Measurements from ENCODE around the gene ECPAS.

Gene ECPAS

DNA sequence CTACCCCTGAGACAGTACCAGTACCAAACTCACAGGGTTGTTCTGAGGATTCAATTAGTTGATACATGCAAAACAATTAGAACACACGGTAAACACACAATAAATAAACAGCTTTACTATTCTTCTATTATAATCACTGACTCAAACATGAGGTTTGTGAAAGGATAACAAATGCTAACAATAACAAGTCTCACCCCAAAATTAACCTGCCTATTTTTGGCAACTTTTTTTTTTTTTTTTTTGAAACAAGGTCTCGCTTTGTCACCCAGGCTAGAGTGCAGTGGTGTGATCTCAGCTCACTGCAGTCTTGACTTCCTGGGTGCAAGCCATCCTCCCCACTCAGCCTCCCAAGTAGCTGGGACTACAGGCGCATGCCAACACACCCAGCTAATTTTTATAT is 6.5 kb downstream of the ECPAS start:
- H3K4me3 ChIP-seq (ENCODE audit: low read depth, low read length), result no peak overlapping the region
- H3K27ac ChIP-seq, result no peak overlapping the region
- H3K4me1 ChIP-seq, result peaks cover 3% of the 10 kb centered on the region
- TF ChIP-seq, protein P1, sequence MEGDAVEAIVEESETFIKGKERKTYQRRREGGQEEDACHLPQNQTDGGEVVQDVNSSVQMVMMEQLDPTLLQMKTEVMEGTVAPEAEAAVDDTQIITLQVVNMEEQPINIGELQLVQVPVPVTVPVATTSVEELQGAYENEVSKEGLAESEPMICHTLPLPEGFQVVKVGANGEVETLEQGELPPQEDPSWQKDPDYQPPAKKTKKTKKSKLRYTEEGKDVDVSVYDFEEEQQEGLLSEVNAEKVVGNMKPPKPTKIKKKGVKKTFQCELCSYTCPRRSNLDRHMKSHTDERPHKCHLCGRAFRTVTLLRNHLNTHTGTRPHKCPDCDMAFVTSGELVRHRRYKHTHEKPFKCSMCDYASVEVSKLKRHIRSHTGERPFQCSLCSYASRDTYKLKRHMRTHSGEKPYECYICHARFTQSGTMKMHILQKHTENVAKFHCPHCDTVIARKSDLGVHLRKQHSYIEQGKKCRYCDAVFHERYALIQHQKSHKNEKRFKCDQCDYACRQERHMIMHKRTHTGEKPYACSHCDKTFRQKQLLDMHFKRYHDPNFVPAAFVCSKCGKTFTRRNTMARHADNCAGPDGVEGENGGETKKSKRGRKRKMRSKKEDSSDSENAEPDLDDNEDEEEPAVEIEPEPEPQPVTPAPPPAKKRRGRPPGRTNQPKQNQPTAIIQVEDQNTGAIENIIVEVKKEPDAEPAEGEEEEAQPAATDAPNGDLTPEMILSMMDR (IDR thresholded peaks at IDR 0.05), result no peak
- no peaks in the 10 kb centered on the region for H3K9me3 ChIP-seq (ENCODE audit: control insufficient read depth, low read length)
- no peak overlapping the region for H3K9ac ChIP-seq
- H3K27me3 ChIP-seq (ENCODE audit: control insufficient read depth, insufficient read depth, low read length), result no peaks in the 10 kb centered on the region
- peaks cover 46% of the 10 kb centered on the region for H3K79me2 ChIP-seq
- no peaks in the 10 kb centered on the region for H3K36me3 ChIP-seq (ENCODE audit: control insufficient read depth, insufficient read depth, low read length)
- no peak overlapping the region for H2AFZ ChIP-seq
- H3K4me2 ChIP-seq (ENCODE audit: low read length), result no peak overlapping the region

DNA sequence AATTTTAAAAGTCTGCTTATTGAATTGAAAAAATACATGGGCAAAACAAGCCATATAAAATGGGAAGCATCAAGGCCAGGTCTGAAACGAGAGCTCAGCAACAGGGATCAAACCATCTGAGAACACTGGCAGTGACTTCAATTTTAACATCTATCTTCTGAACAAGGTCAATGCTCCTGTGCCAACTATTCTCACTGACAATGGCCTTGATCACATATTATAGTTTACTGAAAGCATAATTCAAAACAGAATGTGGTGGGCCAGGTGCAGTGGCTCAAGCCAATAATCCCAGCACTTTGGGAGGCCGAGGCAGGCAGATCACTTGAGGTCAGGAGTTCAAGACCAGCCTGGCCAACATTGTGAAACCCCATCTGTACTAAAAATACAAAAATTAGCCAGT is 9.0 kb downstream of the ECPAS start:
- Histone ChIP-seq H3K79me2 (peaks cover 44% of the 10 kb centered on the region), H3K27ac (no peak overlapping the region), H2AFZ (no peak overlapping the region), H3K9me3 (ENCODE audit: control insufficient read depth, low read length) (no peaks in the 10 kb centered on the region), H3K4me1 (no peaks in the 10 kb centered on the region), H3K27me3 (ENCODE audit: control insufficient read depth, insufficient read depth, low read length) (no peaks in the 10 kb centered on the region), H3K36me3 (ENCODE audit: control insufficient read depth, insufficient read depth, low read length) (no peaks in the 10 kb centered on the region), H3K9ac (no peak overlapping the region), H3K4me2 (ENCODE audit: low read length) (no peak overlapping the region), H3K4me3 (ENCODE audit: low read depth, low read length) (no peak overlapping the region)
- TF ChIP-seq, protein P1 (IDR thresholded peaks at IDR 0.05), result no peak

DNA sequence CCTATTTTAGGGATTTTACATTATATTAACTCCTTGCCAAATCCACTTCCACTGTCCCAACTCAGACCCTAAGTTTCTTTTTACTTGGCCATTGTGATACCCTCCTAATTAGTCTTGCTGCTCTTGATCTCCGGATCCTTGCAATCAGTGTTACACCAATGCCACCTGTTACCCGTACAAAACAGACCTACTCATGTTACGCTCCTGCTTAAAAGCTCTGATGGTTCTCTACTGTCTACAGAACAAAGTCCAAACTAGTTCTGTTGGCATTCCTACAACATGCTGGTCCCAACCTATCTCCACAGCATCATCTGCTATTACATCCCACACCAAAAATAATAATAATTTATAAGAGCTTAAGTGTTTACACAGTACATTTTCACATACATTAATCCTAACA is 9.8 kb downstream of the ECPAS start:
- Histone ChIP-seq H3K9ac (no peak overlapping the region), H2AFZ (no peak overlapping the region), H3K9me3 (ENCODE audit: control insufficient read depth, low read length) (no peaks in the 10 kb centered on the region), H3K4me3 (ENCODE audit: low read depth, low read length) (no peak overlapping the region), H3K36me3 (ENCODE audit: control insufficient read depth, insufficient read depth, low read length) (no peaks in the 10 kb centered on the region), H3K4me2 (ENCODE audit: low read length) (no peak overlapping the region), H3K79me2 (peaks cover 47% of the 10 kb centered on the region), H3K27ac (no peak overlapping the region), H3K4me1 (no peaks in the 10 kb centered on the region), H3K27me3 (ENCODE audit: control insufficient read depth, insufficient read depth, low read length) (no peaks in the 10 kb centered on the region)
- TF ChIP-seq, protein P1 (IDR thresholded peaks at IDR 0.05), result no peak

DNA sequence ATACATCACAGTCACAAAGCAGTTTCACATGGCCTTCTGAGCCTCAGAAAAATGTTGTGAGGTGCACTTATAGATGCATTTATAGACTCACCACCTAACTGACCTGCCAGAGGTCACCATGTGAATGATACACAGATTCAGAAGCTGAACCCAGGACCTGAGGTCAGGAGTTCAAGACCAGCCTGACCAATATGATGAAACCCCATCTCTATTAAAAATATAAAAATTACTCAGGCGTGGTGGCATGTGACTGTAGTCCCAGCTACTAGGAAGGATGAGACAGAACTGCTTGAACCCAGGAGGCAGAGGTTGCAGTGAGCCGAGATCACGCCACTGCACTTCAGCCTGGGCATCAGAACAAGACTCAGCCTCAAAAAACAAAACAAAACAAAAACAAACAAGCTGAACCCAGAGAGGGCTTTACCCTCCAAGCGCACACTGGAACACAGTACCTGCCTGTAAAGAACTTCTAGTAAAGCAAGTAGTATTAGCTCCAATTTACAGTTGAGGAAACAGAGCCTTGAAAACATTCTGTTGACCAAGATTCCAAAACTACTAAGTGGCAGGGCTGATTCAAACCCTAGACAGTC is 16.3 kb downstream of the ECPAS start:
- Histone ChIP-seq H3K27me3 (ENCODE audit: control insufficient read depth, insufficient read depth, low read length) (no peaks in the 10 kb centered on the region), H2AFZ (no peak overlapping the region), H3K79me2 (peaks cover 23% of the 10 kb centered on the region), H3K4me3 (ENCODE audit: low read depth, low read length) (no peak overlapping the region), H3K36me3 (ENCODE audit: control insufficient read depth, insufficient read depth, low read length) (no peaks in the 10 kb centered on the region), H3K27ac (no peak overlapping the region), H3K9ac (no peak overlapping the region), H3K9me3 (ENCODE audit: control insufficient read depth, low read length) (no peaks in the 10 kb centered on the region), H3K4me2 (ENCODE audit: low read length) (no peak overlapping the region), H3K4me1 (no peaks in the 10 kb centered on the region)
- TF ChIP-seq, protein P1 (IDR thresholded peaks at IDR 0.05), result no peak

DNA sequence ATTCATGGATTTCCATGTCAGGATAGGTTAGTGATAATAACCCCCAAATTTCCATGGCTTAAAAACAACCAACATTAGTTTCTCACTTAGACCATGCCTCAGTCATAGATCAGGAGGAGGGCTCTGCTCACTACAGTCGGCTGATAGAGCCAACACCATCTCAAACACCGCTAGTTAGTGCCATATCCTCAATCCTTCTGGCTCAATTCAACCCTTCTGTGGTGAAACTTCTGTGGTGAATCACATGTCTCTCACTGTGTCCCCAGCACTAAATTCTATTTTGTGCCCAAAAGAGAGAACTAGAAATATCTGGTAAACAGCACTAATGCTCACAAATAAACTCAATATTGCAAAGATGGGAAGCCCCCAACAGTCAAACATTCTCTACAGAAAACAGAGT is 21.1 kb downstream of the ECPAS start:
- no peak overlapping the region for H3K27ac ChIP-seq
- H3K36me3 ChIP-seq (ENCODE audit: control insufficient read depth, insufficient read depth, low read length), result no peaks in the 10 kb centered on the region
- no peak overlapping the region for H3K9ac ChIP-seq

More for the DNA sequence above, 21.1 kb downstream of the ECPAS start:
- Histone ChIP-seq H3K9me3 (ENCODE audit: control insufficient read depth, low read length) (no peaks in the 10 kb centered on the region), H3K4me1 (peaks cover 8% of the 10 kb centered on the region), H2AFZ (no peak overlapping the region), H3K27me3 (ENCODE audit: control insufficient read depth, insufficient read depth, low read length) (no peaks in the 10 kb centered on the region), H3K79me2 (peaks cover 27% of the 10 kb centered on the region), H3K4me2 (ENCODE audit: low read length) (no peak overlapping the region), H3K4me3 (ENCODE audit: low read depth, low read length) (no peak overlapping the region)
- TF ChIP-seq, protein P1 (IDR thresholded peaks at IDR 0.05), result no peak

All from parathyroid adenoma (tissue), 2 donors.